ENCODE results near the gene RAD51B.
A peak's percentile ranks its signal among the peaks of the same experiment; 100 is the strongest.

The RAD51B gene

DNA sequence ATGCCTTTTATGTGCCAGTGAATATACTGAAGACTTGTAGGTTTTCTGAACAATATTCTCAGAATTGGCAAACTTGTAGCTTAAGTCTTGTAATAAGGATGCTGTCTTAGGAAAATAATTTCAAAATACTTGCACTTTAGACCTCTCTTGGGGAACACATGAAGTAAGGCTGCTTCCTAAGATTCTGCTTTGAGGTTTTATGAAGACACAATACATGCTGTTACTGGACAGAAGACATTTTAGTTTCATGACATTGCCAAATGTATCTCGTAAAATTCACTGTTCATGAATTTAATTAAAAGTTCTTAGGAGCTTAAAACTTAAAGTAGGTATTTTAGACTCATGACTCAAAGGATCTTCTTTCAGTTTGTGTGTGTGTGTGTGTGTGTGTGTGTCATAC, 80.7 kb downstream of the RAD51B start:
- no peak for DNase-seq (ENCODE audit: low read depth)

DNA sequence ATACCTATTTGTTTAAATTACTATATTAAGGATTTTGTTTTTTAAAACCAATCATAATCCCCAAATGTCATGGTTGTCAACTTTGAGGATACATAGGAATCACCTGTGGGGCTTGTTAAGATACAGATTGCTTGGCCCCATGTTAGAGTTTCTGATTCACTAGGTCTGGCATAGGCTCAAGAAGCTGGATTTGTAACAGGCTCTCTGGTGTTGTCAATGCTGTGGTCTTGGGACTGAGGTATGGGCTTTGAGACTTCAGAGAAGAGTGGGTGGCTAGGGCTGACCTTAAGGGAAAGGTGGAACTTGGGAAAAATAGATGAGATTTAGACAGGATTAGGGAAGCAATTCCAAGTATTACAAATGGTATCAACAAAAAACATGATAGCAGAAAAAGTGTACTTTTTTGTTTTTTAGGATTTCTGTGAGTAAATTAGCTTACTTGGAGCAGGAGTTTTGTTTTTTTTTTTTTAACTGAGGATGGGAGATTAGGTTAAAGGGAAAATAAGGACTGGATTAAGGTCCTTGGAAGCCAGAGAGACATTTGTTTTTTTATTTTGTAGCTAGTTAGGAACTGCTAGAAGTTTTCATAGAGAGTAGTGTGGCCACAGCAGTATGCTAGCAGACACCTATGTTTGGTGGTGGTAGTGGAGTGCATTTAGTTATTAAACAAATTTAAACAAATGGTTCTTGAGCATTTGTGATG, 88.6 kb downstream of the RAD51B start:
- no peak for DNase-seq (ENCODE audit: low read depth)

DNA sequence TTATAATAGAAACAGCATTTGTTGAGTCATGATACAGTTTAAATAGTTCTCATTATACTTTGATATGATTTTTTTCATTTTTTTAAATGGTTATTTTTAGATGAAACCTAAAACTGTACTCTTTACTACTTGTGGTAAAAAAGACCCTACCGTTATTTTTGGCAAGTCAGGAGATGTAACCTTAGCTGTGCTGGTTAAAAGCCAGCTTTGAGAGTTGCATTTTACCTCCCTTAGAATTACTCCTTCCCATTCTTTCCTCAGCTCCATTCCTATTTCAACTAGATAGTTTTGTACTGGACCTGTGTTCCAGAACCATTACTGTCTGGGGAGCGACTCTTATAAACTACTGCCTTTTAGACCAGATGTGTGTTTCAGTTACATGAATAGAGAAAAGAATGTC, 92.0 kb downstream of the RAD51B start:
- no peak for DNase-seq (ENCODE audit: low read depth)

DNA sequence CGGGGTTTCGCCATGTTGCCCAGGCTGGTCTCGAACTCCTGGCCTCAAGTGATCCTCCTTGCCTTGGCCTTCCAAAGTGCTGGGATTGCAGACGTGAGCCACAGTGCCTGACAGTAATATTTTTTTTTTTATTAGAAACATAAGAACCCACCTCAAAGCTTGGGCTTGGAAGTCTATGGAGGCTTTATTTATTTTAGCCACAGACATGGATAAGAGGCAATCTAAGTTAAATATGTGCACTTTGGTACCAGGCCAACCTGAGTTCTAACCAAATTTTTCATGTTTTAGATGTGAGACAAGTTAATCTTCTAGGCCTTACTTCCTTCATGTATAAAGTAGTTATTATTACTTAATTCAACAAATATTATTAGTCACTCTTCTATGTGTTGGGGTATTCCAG, 96.9 kb downstream of the RAD51B start:
- no peak for DNase-seq (ENCODE audit: low read depth)

DNA sequence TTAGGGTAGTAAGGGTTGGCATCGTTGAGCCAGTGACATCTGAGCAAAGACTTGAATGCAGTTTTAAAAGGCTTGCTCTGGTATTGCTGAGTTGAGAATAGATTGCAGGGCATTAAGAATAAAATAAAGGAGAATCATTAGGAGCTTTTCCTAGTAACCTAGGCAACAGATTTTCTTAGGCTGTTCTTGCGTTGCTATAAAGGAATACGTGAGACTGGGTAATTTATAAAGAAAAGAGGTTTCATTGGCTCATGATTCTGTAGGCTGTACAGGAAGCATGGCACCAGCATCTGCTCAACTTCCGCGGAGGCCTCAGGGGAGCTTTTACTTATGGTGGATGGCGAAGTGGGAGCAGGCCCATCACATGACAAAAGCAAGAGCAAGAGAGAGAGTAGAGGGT, 97.4 kb downstream of the RAD51B start:
- no peak for DNase-seq (ENCODE audit: low read depth)

DNA sequence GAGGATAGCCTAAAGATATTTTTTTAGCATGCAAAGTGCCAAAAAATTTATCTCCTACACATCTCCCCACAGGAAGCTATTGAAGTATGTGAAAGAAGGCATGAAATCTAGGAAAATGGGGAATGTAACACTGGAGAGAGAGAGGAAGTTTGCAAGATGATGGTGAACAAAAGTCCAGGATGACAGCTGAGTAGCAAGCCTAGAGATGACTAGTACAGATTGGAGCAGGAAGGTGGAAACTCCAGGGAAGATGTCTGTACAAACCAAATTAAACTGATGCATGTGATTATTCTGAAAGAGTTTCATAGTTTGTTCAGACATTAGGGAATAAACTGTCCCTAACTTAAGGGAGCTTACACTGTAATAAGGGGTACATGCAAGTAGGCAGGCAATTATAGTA, 99.3 kb downstream of the RAD51B start:
- no peak for DNase-seq (ENCODE audit: low read depth)

DNA sequence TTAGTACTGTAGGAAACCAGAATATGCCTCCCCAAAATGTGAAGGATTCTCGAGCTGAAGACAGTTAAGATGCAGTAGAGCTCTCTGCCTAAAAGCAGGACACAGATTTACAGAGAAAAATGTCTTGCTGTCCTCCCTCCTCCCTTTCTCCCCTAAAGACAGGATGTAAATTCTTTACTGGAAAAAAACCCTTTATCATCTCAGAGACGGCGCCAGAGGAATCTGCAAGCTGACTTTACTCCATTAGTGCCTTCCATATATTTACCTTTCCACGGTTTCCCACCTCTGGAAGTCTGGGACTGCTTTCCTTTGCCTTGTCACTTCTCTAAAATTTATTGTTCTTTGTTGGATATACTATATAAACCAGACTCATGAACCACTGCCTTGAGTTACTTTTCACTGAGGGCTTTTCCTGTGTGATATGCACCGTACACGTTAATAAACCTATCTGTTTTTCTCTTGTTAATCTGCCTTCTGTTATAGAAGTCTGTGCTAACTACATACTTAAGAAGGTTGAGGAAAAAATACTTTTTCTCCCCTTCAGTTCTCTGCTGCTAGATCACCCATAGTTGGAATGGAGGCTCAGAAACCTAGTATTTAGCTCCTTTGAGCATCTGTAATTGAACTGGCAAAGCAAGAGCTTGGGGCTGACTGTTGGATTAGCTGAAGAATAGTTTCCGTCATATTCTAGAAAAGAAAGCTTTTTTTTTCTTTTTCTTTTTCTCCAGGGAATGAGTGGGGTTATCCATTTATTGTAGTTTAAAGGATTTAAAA, 99.9 kb downstream of the RAD51B start:
- DNase-seq (ENCODE audit: low read depth), result no peak

DNA sequence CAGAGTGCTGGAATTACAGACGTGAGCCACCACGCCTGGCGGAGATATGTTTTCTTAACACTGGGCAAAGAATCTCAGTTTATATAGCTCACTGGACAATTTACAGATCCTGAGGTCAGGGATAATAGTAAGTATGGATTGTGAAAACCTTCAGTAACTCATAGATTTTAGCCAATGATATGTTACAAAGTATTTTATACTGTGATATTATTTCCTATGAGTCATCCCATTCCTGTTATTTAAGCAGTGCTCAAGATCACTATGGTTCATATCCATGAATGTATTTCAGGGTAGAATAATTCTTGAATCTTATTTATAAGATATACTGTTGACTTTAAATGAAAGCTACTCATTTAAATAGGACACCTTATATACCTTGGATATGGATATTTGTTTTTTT, 107.2 kb downstream of the RAD51B start:
- DNase-seq (ENCODE audit: low read depth), result no peak

DNA sequence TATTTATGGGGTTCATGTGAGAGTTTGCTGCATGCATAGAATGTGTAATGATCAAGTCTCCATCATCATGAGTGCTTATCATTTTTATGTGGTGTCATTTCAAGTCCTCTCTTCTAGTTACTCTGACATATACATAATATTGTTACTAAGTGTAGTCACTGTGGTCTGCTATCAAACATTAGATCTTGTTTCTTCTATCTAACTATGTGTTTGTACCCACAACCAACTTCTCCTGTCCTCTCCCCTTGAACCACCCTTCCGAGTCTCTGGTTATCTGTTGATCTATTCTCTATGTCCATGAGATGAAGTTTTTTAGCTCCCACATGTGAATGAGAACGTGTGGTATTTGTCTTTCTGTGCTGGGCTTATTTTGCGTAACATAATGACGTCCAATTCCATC, 107.7 kb downstream of the RAD51B start:
- no peak for DNase-seq (ENCODE audit: low read depth)

DNA sequence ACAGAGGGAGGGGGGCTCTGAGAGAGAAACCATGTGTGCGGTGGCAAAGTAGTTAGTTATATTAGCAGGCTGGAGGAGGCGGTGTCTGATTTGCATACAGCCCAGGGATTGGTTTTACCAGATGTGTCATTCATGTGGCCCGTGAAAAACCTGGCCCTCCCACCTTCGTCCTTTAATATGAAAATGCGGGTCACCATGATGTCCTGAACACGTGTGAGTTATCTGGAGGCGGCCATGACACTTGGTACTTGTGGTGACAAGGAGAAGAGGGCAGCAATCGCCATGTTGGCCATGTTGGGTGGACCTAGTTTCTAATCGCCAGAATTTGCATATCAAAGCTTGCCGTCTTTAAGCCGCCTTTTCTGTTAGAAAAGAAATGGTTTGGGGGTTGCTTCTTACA, 108.8 kb downstream of the RAD51B start:
- DNase-seq (ENCODE audit: low read depth), result no peak

DNA sequence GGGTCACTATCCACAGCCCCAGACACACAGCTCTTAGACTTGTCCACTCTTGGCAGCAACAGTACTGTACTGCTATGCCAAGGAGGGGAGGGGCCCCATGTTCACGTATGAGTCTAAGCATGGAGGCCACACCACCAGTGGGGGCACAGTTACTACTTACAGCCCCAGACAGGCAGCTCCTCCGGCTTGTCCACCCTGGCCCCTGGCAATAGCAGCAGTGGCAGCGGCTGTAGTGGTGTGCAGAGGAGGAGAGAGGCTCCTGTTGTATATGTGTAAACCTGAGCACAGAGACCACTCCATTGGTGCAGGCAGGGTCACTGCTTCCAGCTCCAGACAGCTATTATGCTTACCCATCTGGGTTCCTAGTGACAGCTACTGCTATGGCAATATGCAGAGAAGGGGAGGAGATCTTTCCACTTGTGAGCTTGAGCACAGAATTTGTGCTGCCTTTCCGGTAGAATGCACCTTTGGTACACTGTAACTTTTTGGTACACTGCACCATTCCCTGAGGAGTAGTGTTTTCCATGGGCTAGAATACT, 113.2 kb downstream of the RAD51B start:
- no peak for DNase-seq (ENCODE audit: low read depth)

DNA sequence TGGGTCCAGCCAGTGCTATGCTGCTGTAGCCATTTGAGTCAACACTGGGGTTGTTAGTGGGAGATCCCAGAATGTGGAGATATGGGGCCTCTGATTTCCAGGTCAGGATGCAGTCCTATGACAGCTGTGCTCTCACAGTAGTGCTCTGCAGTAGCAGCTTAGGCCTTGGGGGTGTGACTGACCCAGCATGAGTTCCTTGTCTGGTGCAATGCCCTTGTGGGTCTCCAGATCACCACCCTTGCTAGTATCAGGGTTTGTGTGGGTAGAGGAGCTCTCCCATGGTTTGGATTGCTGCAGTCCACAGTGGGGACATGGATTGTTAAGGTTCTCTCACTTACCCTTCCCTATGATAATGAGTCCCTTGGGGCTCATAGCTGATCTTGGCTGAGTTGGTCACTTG, 113.7 kb downstream of the RAD51B start:
- no peak for DNase-seq (ENCODE audit: low read depth)

DNA sequence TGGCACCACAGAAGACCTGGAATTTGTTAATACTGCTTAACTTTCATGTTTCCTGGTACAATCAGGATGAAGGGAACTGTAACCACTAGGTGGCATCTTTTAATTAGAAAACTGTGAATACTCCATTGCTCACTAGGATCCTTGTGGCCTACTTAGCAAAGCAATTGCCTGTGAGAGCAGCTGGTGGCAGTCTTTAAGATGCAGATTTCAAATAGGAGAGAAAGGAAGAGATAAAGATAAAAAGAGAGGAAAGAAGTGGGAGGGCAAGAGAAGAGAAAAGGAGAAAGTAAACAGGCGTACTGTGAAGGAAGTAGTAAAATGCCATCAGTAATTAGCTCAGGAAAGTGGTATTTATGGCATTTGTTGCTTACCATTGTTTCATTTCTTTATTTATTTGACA, 114.5 kb downstream of the RAD51B start:
- DNase-seq (ENCODE audit: low read depth), result peak; percentile 47

DNA sequence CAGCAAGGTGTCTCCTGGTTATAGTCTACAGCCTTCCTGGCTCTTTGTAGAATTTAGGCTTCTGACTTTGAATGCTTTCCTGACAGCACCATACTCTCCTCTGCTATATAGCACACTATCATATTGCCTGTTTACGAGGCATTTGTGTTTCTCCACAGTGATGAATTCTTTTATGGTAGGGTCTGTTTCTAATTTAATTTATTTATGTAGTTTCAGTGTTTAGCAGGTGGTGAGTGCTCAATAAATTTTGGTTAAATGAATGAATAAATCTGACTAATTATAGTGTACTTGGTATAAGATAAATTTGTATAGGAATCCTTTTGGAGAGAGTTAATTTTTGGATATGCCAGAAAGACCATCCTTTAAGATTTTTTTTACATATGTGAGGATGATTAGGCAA, 115.3 kb downstream of the RAD51B start:
- DNase-seq (ENCODE audit: low read depth), result no peak

DNA sequence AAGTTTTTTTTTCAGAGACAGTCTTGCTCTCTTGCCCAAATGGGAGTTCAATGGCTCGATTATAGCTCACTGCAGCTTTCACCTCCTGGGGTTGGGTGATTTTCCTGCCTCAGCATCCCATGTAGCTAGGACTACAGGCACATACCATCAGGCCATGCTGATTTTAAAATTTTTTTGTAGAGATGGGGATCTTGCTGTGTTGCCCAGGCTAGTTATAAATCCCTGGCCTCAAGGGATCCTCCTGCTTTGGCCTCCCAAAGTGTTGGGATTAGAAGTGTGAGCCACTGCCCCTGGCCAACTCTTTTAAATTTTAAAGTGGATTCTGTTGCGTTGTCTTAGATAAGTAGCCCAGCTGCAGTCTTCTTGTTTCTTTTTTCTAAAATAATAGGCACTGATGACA, 115.8 kb downstream of the RAD51B start:
- DNase-seq (ENCODE audit: low read depth), result no peak

DNA sequence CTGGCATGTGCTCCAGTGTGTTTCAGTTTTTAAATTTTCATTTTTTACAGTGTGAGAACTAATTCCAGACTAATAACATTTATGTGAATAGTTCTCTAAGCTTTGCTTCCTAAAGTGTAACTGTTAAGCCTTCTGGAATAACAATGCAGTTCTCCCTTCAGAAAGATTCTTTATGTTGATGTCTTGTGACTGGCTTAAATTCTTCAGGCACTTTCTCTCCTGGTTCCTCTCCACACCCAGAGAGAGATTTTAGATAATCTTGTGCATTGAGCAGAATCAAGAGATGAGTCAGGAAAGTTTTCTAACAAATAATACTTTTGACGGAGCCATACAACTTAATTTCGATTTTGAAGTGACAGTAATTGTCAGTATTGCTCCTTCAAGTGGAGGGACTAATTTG, 118.5 kb downstream of the RAD51B start:
- no peak for DNase-seq (ENCODE audit: low read depth)

DNA sequence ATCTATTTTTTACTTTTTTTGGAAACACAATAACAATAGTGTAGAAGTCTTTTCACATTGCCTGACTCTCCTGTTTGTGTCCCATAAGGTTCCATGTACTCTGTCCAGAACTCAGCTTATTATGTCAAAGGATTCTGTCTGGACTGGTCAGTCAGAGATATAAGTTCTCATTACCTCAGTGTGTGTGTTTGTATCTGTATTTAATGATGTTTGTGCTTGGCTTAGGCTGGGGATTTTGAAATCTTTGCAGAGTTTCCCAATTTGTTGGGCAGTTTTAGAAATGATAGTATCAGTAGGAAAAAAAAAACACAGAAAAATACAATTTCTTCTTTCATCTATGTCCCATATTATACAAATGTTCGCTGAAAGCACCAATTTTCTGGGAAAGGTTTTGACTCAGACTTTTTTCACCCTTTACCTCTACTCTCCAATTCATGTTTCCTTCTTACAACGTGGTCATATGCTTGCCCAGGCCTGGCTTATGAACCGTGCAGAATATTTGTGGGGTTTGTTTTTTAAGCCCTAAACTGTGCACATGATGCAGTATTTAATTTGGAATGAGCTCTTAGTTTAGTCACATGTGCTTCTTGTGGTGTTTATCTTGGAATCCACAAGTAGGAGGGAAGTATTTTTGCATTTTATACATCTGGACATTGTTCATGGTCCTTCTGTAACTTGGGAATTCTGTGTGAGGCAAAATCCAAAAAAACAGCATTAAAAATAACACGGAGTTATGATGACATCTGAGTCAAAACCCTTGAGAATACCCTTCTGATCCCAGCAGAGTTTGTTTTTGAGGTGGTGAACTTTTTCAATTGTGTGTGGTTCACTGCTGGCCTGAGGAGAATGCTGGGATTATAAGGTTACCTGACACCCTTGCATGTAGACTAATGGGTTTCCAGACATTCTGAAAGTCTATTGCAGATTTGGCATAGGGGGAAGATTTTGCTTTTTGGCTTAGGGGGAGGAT, 121.2 kb downstream of the RAD51B start:
- DNase-seq (ENCODE audit: low read depth), result peak; percentile 80

DNA sequence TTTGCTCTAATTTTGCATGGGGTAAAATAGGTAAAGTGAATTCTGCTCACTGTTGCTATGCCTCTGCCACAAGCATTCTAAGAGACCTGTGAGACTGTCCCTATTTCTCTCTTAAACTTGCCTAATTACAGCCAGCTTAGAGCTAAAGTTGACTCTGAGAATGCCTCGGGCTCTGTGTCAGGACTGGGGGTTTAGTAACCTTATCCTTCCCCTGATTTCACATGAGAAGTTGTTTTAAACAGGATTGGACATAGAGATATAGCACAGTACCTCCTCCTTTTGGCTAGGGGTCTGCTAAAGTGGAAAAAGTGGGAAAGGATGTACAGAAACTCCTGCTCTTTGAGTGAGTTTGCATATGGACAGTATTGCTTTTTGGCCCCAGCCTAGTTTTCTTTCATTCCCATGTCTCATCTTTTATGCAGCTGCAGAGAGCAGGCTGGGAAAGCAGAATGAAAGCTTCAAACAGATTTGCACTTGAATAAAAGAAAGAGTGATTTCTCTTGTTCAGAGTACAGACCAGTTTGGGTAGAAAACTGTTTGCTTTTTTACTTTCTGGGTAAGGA, 122.0 kb downstream of the RAD51B start:
- DNase-seq (ENCODE audit: low read depth), result no peak

DNA sequence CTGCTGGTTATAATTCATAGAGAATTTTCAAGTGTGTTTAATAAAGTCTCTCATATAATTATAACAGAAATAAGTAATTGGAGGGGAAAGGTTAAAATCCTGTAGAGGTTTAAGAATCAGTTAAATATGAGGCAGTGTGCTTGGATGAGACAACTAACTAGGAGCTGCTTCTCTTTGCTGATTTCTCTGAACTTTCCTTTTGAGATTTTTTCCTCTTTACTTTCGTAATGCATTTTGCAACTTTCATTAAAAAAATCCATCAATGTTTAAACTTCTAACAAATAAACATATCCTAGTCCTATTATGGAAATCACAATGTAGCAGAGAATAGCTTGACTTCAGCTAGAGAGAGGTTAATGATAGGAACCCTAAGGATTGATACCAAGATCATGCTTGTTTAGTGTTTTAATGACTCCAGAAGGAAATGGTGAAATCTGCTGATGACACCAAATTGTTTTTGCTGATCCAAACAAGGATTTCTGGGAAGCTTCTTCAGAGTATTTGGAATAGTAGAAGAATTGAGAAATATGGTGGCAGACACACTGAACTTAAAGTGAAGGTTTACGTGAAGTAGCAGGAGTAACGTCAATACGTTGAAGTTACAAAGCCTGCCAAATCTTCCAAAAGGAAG, 122.6 kb downstream of the RAD51B start:
- peak; percentile 16 for DNase-seq (ENCODE audit: low read depth)

DNA sequence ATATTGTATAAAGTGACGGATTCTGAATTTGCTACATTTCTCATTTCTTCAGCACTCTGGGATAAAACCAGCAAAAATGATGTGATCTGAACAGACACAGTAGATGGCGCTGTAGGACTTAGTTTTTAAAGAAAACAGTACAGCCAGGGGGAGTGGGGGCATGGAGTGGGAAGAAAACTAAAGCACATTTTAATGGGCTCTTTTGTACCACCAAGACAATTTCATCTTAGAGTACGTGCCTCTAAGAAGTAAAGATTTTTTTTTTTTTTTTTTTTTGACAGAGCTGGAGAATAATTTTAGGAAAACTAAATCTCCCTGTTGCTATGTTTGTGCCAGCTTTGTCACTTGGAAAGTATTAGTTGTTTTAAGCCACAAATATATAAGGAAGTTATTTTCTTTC, 124.4 kb downstream of the RAD51B start:
- DNase-seq (ENCODE audit: low read depth), result peak; percentile 41

DNA sequence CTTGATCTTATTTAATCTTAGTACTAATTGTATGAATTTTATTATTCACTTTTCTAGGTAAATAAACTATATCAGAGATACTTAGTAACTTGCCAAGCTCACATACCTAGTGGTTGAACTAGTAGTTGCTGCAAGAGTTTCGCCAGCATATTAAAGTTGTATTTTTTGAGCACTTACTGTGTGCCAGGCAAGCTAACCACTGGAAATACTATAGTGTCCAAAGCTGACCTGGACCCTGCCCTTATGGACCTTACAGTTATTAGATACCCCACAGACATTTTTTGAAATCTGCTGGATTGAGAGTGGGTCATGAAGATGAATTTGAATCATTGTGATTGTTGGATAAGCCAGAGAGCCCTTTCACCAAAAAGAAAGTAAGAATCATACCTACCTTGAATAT, 125.0 kb downstream of the RAD51B start:
- no peak for DNase-seq (ENCODE audit: low read depth)

DNA sequence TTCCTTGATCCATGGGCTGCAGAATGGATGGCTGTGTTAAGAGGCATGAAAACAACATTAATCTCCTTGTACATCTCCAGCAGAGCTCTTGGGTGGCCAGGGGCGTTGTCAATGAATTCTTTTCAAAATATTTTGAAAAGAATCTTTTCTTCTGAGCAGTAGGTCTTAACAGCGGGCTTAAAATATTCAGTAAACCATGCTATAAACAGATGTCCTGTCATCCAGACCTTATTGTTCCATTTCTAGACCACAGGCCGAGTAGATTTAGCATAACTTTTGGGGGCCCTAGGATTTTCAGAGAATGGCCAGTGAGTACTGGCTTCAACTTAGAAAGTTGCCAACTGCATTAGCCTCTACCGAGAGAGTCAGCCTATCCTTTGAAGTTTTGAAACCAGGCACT, 130.2 kb downstream of the RAD51B start:
- DNase-seq (ENCODE audit: low read depth), result no peak
